IMR-90 (cell line): Measurements from ENCODE around the gene SUGCT. TPM values are rescaled to one million over a fixed set of nuclear protein-coding genes. Genes with fewer than 3 reads are reported as not detected.

Experiments used
- ATAC-seq: fragments of 200-7000 bp; cut with Tn5 transposase; 2 replicates; pipeline ENCODE4 v1.9.1; 2020; ENCODE audit warnings: low read depth, mild to moderate bottlenecking, moderate library complexity
- BruUV-seq: library from RNA; stranded (reverse); fragments of 400-500 nt; replicated peaks from 2 replicates; lab custom pipeline; 2021; lab: Mats Ljungman, UMichigan
- CTCF ChIA-PET: fragments of 300-600 bp; formaldehyde crosslinking; extraction: SDS; loops from one replicate; lab custom pipeline; 2021; ENCODE audit warnings: antibody characterized with exemption; lab: Yijun Ruan, JAX
- POLR2A ChIA-PET: fragments of 300-600 bp; sonication (Branson Sonifier 250); formaldehyde crosslinking; loops from one replicate; lab custom pipeline; 2022; ENCODE audit warnings: antibody characterized with exemption; ENCODE audit not compliant: unreplicated experiment; lab: Charles Lee
- DNase-seq: peaks from one replicate; pipeline ENCODE4 v3.0.0; 2013
- H2AFZ ChIP-seq: replicated peaks from 2 replicates; pipeline ENCODE3; 2013; ENCODE audit warnings: low read length, mild to moderate bottlenecking; ENCODE audit not compliant: poor library complexity
- H2AK5ac ChIP-seq: 2 replicates; pipeline ENCODE4 v1.6.1; 2013; ENCODE audit warnings: low read depth, low read length, inconsistent platforms
- H2AK9ac ChIP-seq: replicated peaks from 2 replicates; pipeline ENCODE3; 2013; ENCODE audit warnings: mild to moderate bottlenecking, low read depth, low read length, moderate library complexity; ENCODE audit not compliant: poor library complexity
- H2BK120ac ChIP-seq: 2 replicates; pipeline ENCODE4 v1.6.1; 2013; ENCODE audit warnings: low read depth, low read length, inconsistent platforms
- H2BK15ac ChIP-seq: 3 replicates; pipeline ENCODE4 v1.6.1; 2013; ENCODE audit warnings: low read depth, low read length, inconsistent platforms
- H2BK20ac ChIP-seq: 2 replicates; pipeline ENCODE4 v1.6.1; 2013; ENCODE audit warnings: low read depth, mild to moderate bottlenecking, inconsistent platforms, low read length, moderate library complexity
- H2BK5ac ChIP-seq: 2 replicates; pipeline ENCODE4 v1.6.1; 2013; ENCODE audit warnings: mild to moderate bottlenecking, low read depth, low read length, inconsistent platforms; ENCODE audit not compliant: poor library complexity, severe bottlenecking
- H3K14ac ChIP-seq: replicated peaks from 2 replicates; pipeline ENCODE4 v1.6.1; 2013; ENCODE audit warnings: low read depth, low read length, inconsistent platforms
- H3K18ac ChIP-seq: 2 replicates; pipeline ENCODE4 v1.6.1; 2013; ENCODE audit warnings: low read depth, low read length, control low read depth
- H3K23ac ChIP-seq: 2 replicates; pipeline ENCODE4 v1.6.1; 2013; ENCODE audit warnings: low read depth, low read length, inconsistent platforms
- H3K27ac ChIP-seq: 2 replicates; pipeline ENCODE4 v1.5.1; 2013; ENCODE audit warnings: mild to moderate bottlenecking, control low read depth, low read length; ENCODE audit not compliant: insufficient read depth
- H3K27me3 ChIP-seq: 2 replicates; pipeline ENCODE4 v1.6.1; 2013; ENCODE audit warnings: low read length; ENCODE audit not compliant: control insufficient read depth, insufficient read depth
- H3K36me3 ChIP-seq: 2 replicates; pipeline ENCODE4 v1.6.1; 2013; ENCODE audit warnings: low read length, mixed read lengths; ENCODE audit not compliant: control insufficient read depth, insufficient read depth
- H3K4ac ChIP-seq: 2 replicates; pipeline ENCODE4 v1.6.1; 2013; ENCODE audit warnings: low read depth, low read length, inconsistent platforms
- H3K4me1 ChIP-seq: 2 replicates; pipeline ENCODE4 v1.6.1; 2013; ENCODE audit warnings: low read length, mixed read lengths; ENCODE audit not compliant: control insufficient read depth, insufficient read depth
- H3K4me2 ChIP-seq: 2 replicates; pipeline ENCODE4 v1.6.1; 2013; ENCODE audit warnings: low read depth, mild to moderate bottlenecking, control low read depth, low read length, moderate library complexity
- H3K4me3 ChIP-seq: 2 replicates; pipeline ENCODE4 v1.5.1; 2013; ENCODE audit warnings: low read depth, mild to moderate bottlenecking, control low read depth, low read length, moderate library complexity; ENCODE audit not compliant: insufficient read depth
- H3K56ac ChIP-seq: 2 replicates; pipeline ENCODE4 v1.6.1; 2013; ENCODE audit warnings: low read length, inconsistent platforms; ENCODE audit not compliant: insufficient read depth; ENCODE audit errors: extremely low read depth
- H3K79me1 ChIP-seq, 2 experiments: 2 replicates each; pipeline ENCODE4 v1.6.1; 2013; ENCODE audit warnings: low read length in 2 of 2, inconsistent platforms in 1 of 2, low read depth in 1 of 2
- H3K9ac ChIP-seq: 2 replicates; pipeline ENCODE4 v1.6.1; 2013; ENCODE audit warnings: low read depth, low read length, control low read depth
- H3K9me1 ChIP-seq: 2 replicates; pipeline ENCODE4 v1.6.1; 2013; ENCODE audit warnings: low read length, inconsistent platforms; ENCODE audit not compliant: insufficient read depth
- H3K9me3 ChIP-seq: 2 replicates; pipeline ENCODE4 v1.6.1; 2013; ENCODE audit warnings: low read length; ENCODE audit not compliant: control insufficient read depth, insufficient read depth
- H4K20me1 ChIP-seq: 2 replicates; pipeline ENCODE4 v1.6.1; 2013; ENCODE audit warnings: low read length, inconsistent platforms; ENCODE audit not compliant: insufficient read depth
- H4K5ac ChIP-seq: 2 replicates; pipeline ENCODE4 v1.6.1; 2013; ENCODE audit warnings: mild to moderate bottlenecking, low read depth, low read length, control low read depth
- H4K8ac ChIP-seq, 2 experiments: 2 replicates each; pipeline ENCODE4 v1.6.1; 2013; ENCODE audit warnings: low read depth in 2 of 2, low read length in 2 of 2, control low read depth in 1 of 2, inconsistent platforms in 1 of 2
- H4K91ac ChIP-seq: 2 replicates; pipeline ENCODE4 v1.6.1; 2013; ENCODE audit warnings: low read depth, low read length, inconsistent platforms; ENCODE audit not compliant: insufficient read depth
- BHLHE40 ChIP-seq: fragments of 150-350 bp; IDR thresholded peaks from 2 replicates; pipeline ENCODE4 v1.6.1; 2016; ENCODE audit warnings: mild to moderate bottlenecking, low read depth, low read length
- CEBPB ChIP-seq: IDR thresholded peaks from 2 replicates; pipeline ENCODE4 v1.6.1; 2012; ENCODE audit warnings: low read depth, low read length, improper control_type of control experiment
- CHD1 ChIP-seq: IDR thresholded peaks from 2 replicates; pipeline ENCODE4 v1.6.1; 2012; ENCODE audit warnings: low read depth, low read length, improper control_type of control experiment
- MXI1 ChIP-seq: IDR thresholded peaks from 2 replicates; pipeline ENCODE4 v1.6.1; 2012; ENCODE audit warnings: low read depth, mild to moderate bottlenecking, low read length, moderate library complexity, borderline replicate concordance
- NFE2L2 ChIP-seq: fragments of 150-350 bp; IDR thresholded peaks from 2 replicates; pipeline ENCODE4 v1.6.1; 2016; ENCODE audit warnings: low read depth, mild to moderate bottlenecking, low read length
- RCOR1 ChIP-seq: IDR thresholded peaks from 2 replicates; pipeline ENCODE4 v1.6.1; 2012; ENCODE audit warnings: mild to moderate bottlenecking, low read length, improper control_type of control experiment; ENCODE audit not compliant: insufficient replicate concordance
- RFX5 ChIP-seq: IDR thresholded peaks from 2 replicates; pipeline ENCODE4 v1.8.0; 2012; ENCODE audit warnings: low read depth, mild to moderate bottlenecking, low read length, moderate library complexity
- SMC3 ChIP-seq: fragments of 150-350 bp; IDR thresholded peaks from 2 replicates; pipeline ENCODE4 v1.6.1; 2016; ENCODE audit warnings: low read depth, mild to moderate bottlenecking, antibody characterized with exemption, low read length, moderate library complexity
- WGBS, 2 experiments: methylation state at CpG; one replicate each; pipeline versions ENCODE4 v1.1.5 to v1.1.7; 2013; ENCODE audit warnings: missing lambda C conversion rate in 2 of 2; ENCODE audit not compliant: insufficient read length in 1 of 2; ENCODE audit errors: extremely low coverage in 2 of 2; 5-methylcytosine and 5-hydroxymethylcytosine counted together
- dilution Hi-C: fragments of 300-500 bp; cut with HindIII; formaldehyde crosslinking; loops from one replicate; pipeline ENCODE4 v1.14.3; 2018; ENCODE audit warnings: low sequenced_read_pairs; ENCODE audit not compliant: unreplicated experiment
- in situ Hi-C: fragments of 300-500 bp; cut with MboI; formaldehyde crosslinking; loops from 3 replicates; pipeline ENCODE4 v1.14.3; 2019; ENCODE audit warnings: low sequenced_read_pairs, inconsistent platforms, mixed read lengths
- intact Hi-C: fragments of 100-400 bp; cut with micrococcal nuclease; formaldehyde crosslinking; loops from 2 replicates; pipeline ENCODE4 v1.10.0; 2022
- polyA plus RNA-seq, 3 experiments: library from polyadenylated mRNA; depleted of rRNA; stranded (reverse); fragments of >200 nt; gene quantifications; 2 replicates each; pipeline ENCODE4 v1.2.3, GENCODE V29; 2012; ENCODE audit warnings: low replicate concordance in 1 of 3
- total RNA-seq: library from RNA; depleted of rRNA; stranded (reverse); fragments of >200 nt; gene quantifications from 2 replicates; pipeline ENCODE4 v1.2.3, GENCODE V29; 2012
- TF ChIP-seq, protein P1 (sequence below): fragments of 150-350 bp; IDR thresholded peaks from 2 replicates; pipeline ENCODE4 v1.6.1; 2017; ENCODE audit warnings: mild to moderate bottlenecking, antibody characterized with exemption, low read length, low read depth
- TF ChIP-seq, protein P2 (sequence below): fragments of 150-350 bp; IDR thresholded peaks from 2 replicates; pipeline ENCODE4 v1.6.1; 2016; ENCODE audit warnings: low read depth, mild to moderate bottlenecking, low read length, moderate library complexity, borderline replicate concordance

SUGCT gene
- total and polyA plus RNA-seq, 2 of the 4 experiments (the other 2 are of a cell fraction), result 5.9 to 8.3 TPM

DNA sequence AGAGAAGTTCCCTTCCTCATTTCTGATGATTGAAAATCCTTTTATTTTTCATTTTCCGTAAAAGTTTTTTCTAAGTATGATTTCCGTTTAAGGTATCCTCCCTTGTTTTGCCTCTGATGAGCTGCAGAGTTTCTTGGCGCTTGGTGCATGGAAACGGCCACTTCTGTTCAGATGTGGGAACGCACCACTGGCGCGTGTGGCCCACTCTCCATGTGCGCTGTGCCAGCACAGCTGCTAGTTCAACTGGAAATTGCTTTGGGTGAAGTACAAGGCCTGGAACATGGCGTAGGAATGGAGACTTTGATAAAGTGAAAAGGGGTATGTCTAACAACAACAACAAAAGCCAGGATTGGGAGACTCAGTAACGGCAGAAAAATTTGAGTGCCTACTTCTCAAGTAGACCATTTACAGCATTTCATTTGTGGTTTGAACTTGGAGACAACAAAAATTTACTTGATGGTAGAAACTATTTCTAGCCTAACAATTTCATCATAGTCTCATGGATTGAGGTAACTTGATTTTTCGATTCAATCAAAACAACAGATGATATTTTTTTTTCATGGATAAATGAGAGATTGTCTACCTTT is 364.2 kb downstream of the SUGCT start:
- H3K56ac ChIP-seq, result no peak overlapping the region
- H4K91ac ChIP-seq, result no peak overlapping the region
- H2BK120ac ChIP-seq, result no peak overlapping the region
- no peak overlapping the region for H2BK20ac ChIP-seq
- H3K9me1 ChIP-seq, result no peaks in the 10 kb centered on the region
- no peaks in the 10 kb centered on the region for H4K20me1 ChIP-seq
- 100% methylated on average over 5 of the region's 11 CpGs; no CpG with 5 or more reads in 1 of the 2 experiments for WGBS, 2 experiments
- no peak overlapping the region for H2BK15ac ChIP-seq
- no peak overlapping the region for H3K4me2 ChIP-seq
- H3K4ac ChIP-seq, result no peak overlapping the region
- H3K36me3 ChIP-seq, result no peaks in the 10 kb centered on the region
- POLR2A ChIA-PET, result no interaction called here
- intact Hi-C loops, result no loop called here
- no peak overlapping the region for H4K8ac ChIP-seq
- ATAC-seq (no peak), DNase-seq (no peak)
- dilution Hi-C loops, result no loop called here
- no peak overlapping the region for H2BK5ac ChIP-seq
- no peak overlapping the region for H3K4me3 ChIP-seq
- H3K9me3 ChIP-seq, result no peaks in the 10 kb centered on the region
- H2AK5ac ChIP-seq, result no peak overlapping the region
- H3K9ac ChIP-seq, result no peak overlapping the region
- no peaks in the 10 kb centered on the region for H3K79me1 ChIP-seq
- H3K14ac ChIP-seq, result no peak overlapping the region
- in situ Hi-C loops, result no loop called here
- no peak overlapping the region for H2AK9ac ChIP-seq
- no peak overlapping the region for H4K5ac ChIP-seq
- no peak for TF ChIP-seq BHLHE40
- TF ChIP-seq, protein P1, sequence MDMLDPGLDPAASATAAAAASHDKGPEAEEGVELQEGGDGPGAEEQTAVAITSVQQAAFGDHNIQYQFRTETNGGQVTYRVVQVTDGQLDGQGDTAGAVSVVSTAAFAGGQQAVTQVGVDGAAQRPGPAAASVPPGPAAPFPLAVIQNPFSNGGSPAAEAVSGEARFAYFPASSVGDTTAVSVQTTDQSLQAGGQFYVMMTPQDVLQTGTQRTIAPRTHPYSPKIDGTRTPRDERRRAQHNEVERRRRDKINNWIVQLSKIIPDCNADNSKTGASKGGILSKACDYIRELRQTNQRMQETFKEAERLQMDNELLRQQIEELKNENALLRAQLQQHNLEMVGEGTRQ, result no peak
- TF ChIP-seq MXI1, result no peak
- TF ChIP-seq, protein P2, sequence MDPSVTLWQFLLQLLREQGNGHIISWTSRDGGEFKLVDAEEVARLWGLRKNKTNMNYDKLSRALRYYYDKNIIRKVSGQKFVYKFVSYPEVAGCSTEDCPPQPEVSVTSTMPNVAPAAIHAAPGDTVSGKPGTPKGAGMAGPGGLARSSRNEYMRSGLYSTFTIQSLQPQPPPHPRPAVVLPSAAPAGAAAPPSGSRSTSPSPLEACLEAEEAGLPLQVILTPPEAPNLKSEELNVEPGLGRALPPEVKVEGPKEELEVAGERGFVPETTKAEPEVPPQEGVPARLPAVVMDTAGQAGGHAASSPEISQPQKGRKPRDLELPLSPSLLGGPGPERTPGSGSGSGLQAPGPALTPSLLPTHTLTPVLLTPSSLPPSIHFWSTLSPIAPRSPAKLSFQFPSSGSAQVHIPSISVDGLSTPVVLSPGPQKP, result no peak
- no peak for TF ChIP-seq SMC3
- no peak for TF ChIP-seq RFX5
- no peak for TF ChIP-seq RCOR1
- no peak for TF ChIP-seq CHD1
- TF ChIP-seq NFE2L2, result no peak
- TF ChIP-seq CEBPB, result no peak
- CTCF ChIA-PET, result interaction anchor here (0.6 to 1.4 kb wide), 3 partner anchors 8 to 32 kb away, joined by 3 read pairs; no protein-coding TSS in a partner anchor
- no peaks in the 10 kb centered on the region for H3K27me3 ChIP-seq
- no peak overlapping the region for H3K27ac ChIP-seq
- H3K18ac ChIP-seq, result no peak overlapping the region
- H3K4me1 ChIP-seq, result no peaks in the 10 kb centered on the region
- no TSS peak for BruUV-seq
- H3K23ac ChIP-seq, result no peak overlapping the region
- H2AFZ ChIP-seq, result peak overlapping the region; percentile 39
